Measurements from ENCODE around the gene NCBP3.

NCBP3 gene

GRCh38 chr17:3777366-3778120 is 68.5 kb downstream of the NCBP3 start:
- ChIA-PET POLR2A (no interaction called here), CTCF (interaction anchor here (0.7 to 1.3 kb wide), 3 partner anchors 40 to 69 kb away, joined by 3 to 4 read pairs (median 3); no protein-coding TSS in a partner anchor)
- H3K4me3 ChIP-seq (ENCODE audit: low read depth, low read length) = no peak overlapping the region
- no peak for TF ChIP-seq CTCF (IDR thresholded peaks at IDR 0.05; ENCODE audit: insufficient read depth, low read length, missing control alignments)
- no peak for DNase-seq (ENCODE audit: low read depth, low spot score)

- DNase-seq (ENCODE audit: low read depth, low spot score) = no peak
- ChIA-PET CTCF (interaction anchor here (0.6 to 1.7 kb wide), 4 partner anchors 10 to 55 kb away, joined by 3 to 4 read pairs (median 4); no protein-coding TSS in a partner anchor), POLR2A (no interaction called here)
- no peak for TF ChIP-seq CTCF (IDR thresholded peaks at IDR 0.05; ENCODE audit: insufficient read depth, low read length, missing control alignments)
- H3K4me3 ChIP-seq (ENCODE audit: low read depth, low read length) = no peak overlapping the region
Observed at GRCh38 chr17:3773966-3774365, 72.1 kb downstream of the NCBP3 start.

- TF ChIP-seq CTCF (IDR thresholded peaks at IDR 0.05; ENCODE audit: insufficient read depth, low read length, missing control alignments) = no peak
- no peak overlapping the region for H3K4me3 ChIP-seq (ENCODE audit: low read depth, low read length)
- POLR2A ChIA-PET = no interaction called here
- DNase-seq (ENCODE audit: low read depth, low spot score) = no peak
- CTCF ChIA-PET = interaction anchor here (0.6 to 1.7 kb wide), 4 partner anchors 10 to 55 kb away, joined by 3 to 4 read pairs (median 4); no protein-coding TSS in a partner anchor
Observed at GRCh38 chr17:3773511-3773910, 72.5 kb downstream of the NCBP3 start.

GRCh38 chr17:3772764-3773163 is 73.3 kb downstream of the NCBP3 start:
- ChIA-PET CTCF (interaction anchor here (1.0 to 1.6 kb wide), 2 partner anchors 9 to 16 kb away, joined by 3 read pairs; no protein-coding TSS in a partner anchor), POLR2A (no interaction called here)
- no peak for TF ChIP-seq CTCF (IDR thresholded peaks at IDR 0.05; ENCODE audit: insufficient read depth, low read length, missing control alignments)
- H3K4me3 ChIP-seq (ENCODE audit: low read depth, low read length) = no peak overlapping the region
- DNase-seq (ENCODE audit: low read depth, low spot score) = no peak

- POLR2A ChIA-PET = no interaction called here
- no peak for TF ChIP-seq CTCF (IDR thresholded peaks at IDR 0.05; ENCODE audit: insufficient read depth, low read length, missing control alignments)
- no peak for DNase-seq (ENCODE audit: low read depth, low spot score)
- CTCF ChIA-PET = interaction anchor here (1.6 kb wide), 1 partner anchor 34 kb away, joined by 10 read pairs; no protein-coding TSS in a partner anchor
- H3K4me3 ChIP-seq (ENCODE audit: low read depth, low read length) = no peak overlapping the region
Observed at GRCh38 chr17:3771140-3771539, 74.9 kb downstream of the NCBP3 start.

GRCh38 chr17:3770466-3770865 is 75.6 kb downstream of the NCBP3 start:
- H3K4me3 ChIP-seq (ENCODE audit: low read depth, low read length) = no peak overlapping the region
- TF ChIP-seq CTCF (IDR thresholded peaks at IDR 0.05; ENCODE audit: insufficient read depth, low read length, missing control alignments) = no peak
- POLR2A ChIA-PET = no interaction called here
- CTCF ChIA-PET = interaction anchor here (0.6 to 1.6 kb wide), 4 partner anchors 13 to 76 kb away, joined by 3 to 10 read pairs (median 4); no protein-coding TSS in a partner anchor
- DNase-seq (ENCODE audit: low read depth, low spot score) = no peak
